Measurements from ENCODE around the gene GRM4.

Gene GRM4

GRCh38 chr6:34100788-34101187 is 45.1 kb downstream of the GRM4 start:
- TF ChIP-seq MYC (IDR thresholded peaks at IDR 0.05; ENCODE audit: low read depth, low read length) (no peak), MAX (IDR thresholded peaks at IDR 0.05; ENCODE audit: low read depth, low read length) (no peak), CTCF (IDR thresholded peaks at IDR 0.05; ENCODE audit: low read depth, low read length) (no peak), POLR2A (IDR thresholded peaks at IDR 0.05; ENCODE audit: extremely low read depth, insufficient read length) (no peak)
- no peak overlapping the region for H3K4me3 ChIP-seq (ENCODE audit: low read depth, low read length)
- no peak for DNase-seq (ENCODE audit: low read depth)

- TF ChIP-seq MAX (IDR thresholded peaks at IDR 0.05; ENCODE audit: low read depth, low read length), result no peak
- TF ChIP-seq MYC (IDR thresholded peaks at IDR 0.05; ENCODE audit: low read depth, low read length), result no peak
- TF ChIP-seq POLR2A (IDR thresholded peaks at IDR 0.05; ENCODE audit: extremely low read depth, insufficient read length), result no peak
- no peak for TF ChIP-seq CTCF (IDR thresholded peaks at IDR 0.05; ENCODE audit: low read depth, low read length)
- DNase-seq (ENCODE audit: low read depth), result no peak
- no peak overlapping the region for H3K4me3 ChIP-seq (ENCODE audit: low read depth, low read length)
Observed at GRCh38 chr6:34099878-34100277, 46.0 kb downstream of the GRM4 start.

- no peak for TF ChIP-seq MYC (IDR thresholded peaks at IDR 0.05; ENCODE audit: low read depth, low read length)
- no peak for TF ChIP-seq CTCF (IDR thresholded peaks at IDR 0.05; ENCODE audit: low read depth, low read length)
- no peak for TF ChIP-seq MAX (IDR thresholded peaks at IDR 0.05; ENCODE audit: low read depth, low read length)
- TF ChIP-seq POLR2A (IDR thresholded peaks at IDR 0.05; ENCODE audit: extremely low read depth, insufficient read length), result no peak
Observed at GRCh38 chr6:34098045-34098936, 47.6 kb downstream of the GRM4 start.

GRCh38 chr6:34096814-34097213 is 49.1 kb downstream of the GRM4 start:
- no peak for TF ChIP-seq MYC (IDR thresholded peaks at IDR 0.05; ENCODE audit: low read depth, low read length)
- no peak for TF ChIP-seq POLR2A (IDR thresholded peaks at IDR 0.05; ENCODE audit: extremely low read depth, insufficient read length)
- TF ChIP-seq MAX (IDR thresholded peaks at IDR 0.05; ENCODE audit: low read depth, low read length), result no peak
- no peak for TF ChIP-seq CTCF (IDR thresholded peaks at IDR 0.05; ENCODE audit: low read depth, low read length)
- H3K4me3 ChIP-seq (ENCODE audit: low read depth, low read length), result no peak overlapping the region
- DNase-seq (ENCODE audit: low read depth), result no peak

More at GRCh38 chr6:34098045-34098936, 47.6 kb downstream of the GRM4 start:
- no peak for DNase-seq (ENCODE audit: low read depth)
- no peak overlapping the region for H3K4me3 ChIP-seq (ENCODE audit: low read depth, low read length)

GRCh38 chr6:34096193-34096592 is 49.7 kb downstream of the GRM4 start:
- DNase-seq (ENCODE audit: low read depth), result no peak
- no peak for TF ChIP-seq MYC (IDR thresholded peaks at IDR 0.05; ENCODE audit: low read depth, low read length)
- no peak for TF ChIP-seq POLR2A (IDR thresholded peaks at IDR 0.05; ENCODE audit: extremely low read depth, insufficient read length)
- TF ChIP-seq CTCF (IDR thresholded peaks at IDR 0.05; ENCODE audit: low read depth, low read length), result no peak
- TF ChIP-seq MAX (IDR thresholded peaks at IDR 0.05; ENCODE audit: low read depth, low read length), result no peak
- H3K4me3 ChIP-seq (ENCODE audit: low read depth, low read length), result no peak overlapping the region

All from NB4 (cell line).